A549 (cell line): ENCODE results near the gene IFI6.

ENCODE experiments used
- CEBPB ChIP-seq, 2 experiments: fragments of >200 bp in 1 of 2; sonication (Bioruptor Twin) in 1 of 2; formaldehyde crosslinking in 1 of 2; IDR thresholded peaks; 2 replicates each; pipeline ENCODE4 v1.6.1; 2012 to 2016
- ESRRA ChIP-seq: fragments of 150-350 bp; IDR thresholded peaks from 2 replicates; pipeline ENCODE4 v1.6.1; 2014; ENCODE audit warnings: mild to moderate bottlenecking, low read length, borderline replicate concordance
- JUNB ChIP-seq: fragments of >200 bp; sonication (Bioruptor Twin); formaldehyde crosslinking; IDR thresholded peaks from 2 replicates; pipeline ENCODE4 v1.6.1; 2016
- KDM1A ChIP-seq: fragments of 200-600 bp; sonication (generic); IDR thresholded peaks from 2 replicates; pipeline ENCODE4 v1.6.1; 2016; ENCODE audit warnings: low read depth, mild to moderate bottlenecking
- PHF8 ChIP-seq: fragments of 200-600 bp; sonication (generic); IDR thresholded peaks from 2 replicates; pipeline ENCODE4 v1.6.1; 2016; ENCODE audit warnings: low read depth, mild to moderate bottlenecking, antibody characterized with exemption, moderate library complexity, borderline replicate concordance
- POLR2A ChIP-seq: IDR thresholded peaks from 2 replicates; pipeline ENCODE4 v1.6.1; 2012; ENCODE audit warnings: mild to moderate bottlenecking, low read length
- RAD21 ChIP-seq, 2 experiments: fragments of >200 bp in 1 of 2; sonication (Bioruptor Twin) in 1 of 2; formaldehyde crosslinking in 1 of 2; IDR thresholded peaks in 1 of 2; conservative IDR thresholded peaks in 1 of 2; 2 replicates in 1 of 2; 3 replicates in 1 of 2; pipeline ENCODE4 v1.6.1; 2012 to 2018; ENCODE audit warnings: inconsistent platforms in 1 of 2
- TF ChIP-seq, protein P1 (sequence below): fragments of >200 bp; sonication (Bioruptor Twin); formaldehyde crosslinking; IDR thresholded peaks from 3 replicates; pipeline ENCODE4 v1.5.1; 2016
- TF ChIP-seq, protein P2 (sequence below): fragments of 150-350 bp; IDR thresholded peaks from 2 replicates; pipeline ENCODE4 v1.6.1; 2014; ENCODE audit warnings: low read depth, mild to moderate bottlenecking, low read length
- TF ChIP-seq, protein P3 (sequence below): IDR thresholded peaks from 2 replicates; pipeline ENCODE4 v1.6.1; 2012

DNA sequence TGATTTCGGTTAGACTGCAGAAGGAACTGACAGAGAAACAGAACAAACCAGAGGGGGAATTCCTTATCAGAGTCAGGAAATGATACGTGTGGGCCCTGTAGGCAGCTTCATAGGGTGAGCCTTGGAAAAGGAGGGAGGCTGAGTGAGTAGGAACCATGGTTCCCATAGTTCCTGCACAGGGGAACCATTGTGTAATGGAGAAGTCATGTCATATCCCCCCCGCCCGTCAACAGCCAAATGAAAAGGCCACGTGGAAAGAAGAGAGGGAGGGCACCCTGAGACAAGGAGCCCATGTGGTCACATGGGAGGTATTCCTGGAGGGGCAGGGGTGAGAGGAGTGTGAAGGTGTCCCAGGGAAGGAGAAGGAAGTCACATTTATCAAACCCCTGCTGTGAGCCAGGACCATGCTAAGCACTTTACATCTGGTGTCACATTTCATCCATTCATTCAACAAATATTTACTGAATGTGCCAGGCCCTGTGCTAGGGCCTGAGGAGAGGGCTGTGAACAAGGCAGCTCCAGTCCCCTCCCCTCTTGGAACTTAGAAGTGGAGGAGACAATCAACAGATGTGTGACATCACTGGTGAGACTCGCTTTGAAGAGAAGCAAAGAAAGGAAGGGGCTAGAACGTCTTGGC lies 21.3 kb downstream of the IFI6 start:
- no peak for TF ChIP-seq KDM1A
- TF ChIP-seq POLR2A, result no peak
- TF ChIP-seq, protein P1, sequence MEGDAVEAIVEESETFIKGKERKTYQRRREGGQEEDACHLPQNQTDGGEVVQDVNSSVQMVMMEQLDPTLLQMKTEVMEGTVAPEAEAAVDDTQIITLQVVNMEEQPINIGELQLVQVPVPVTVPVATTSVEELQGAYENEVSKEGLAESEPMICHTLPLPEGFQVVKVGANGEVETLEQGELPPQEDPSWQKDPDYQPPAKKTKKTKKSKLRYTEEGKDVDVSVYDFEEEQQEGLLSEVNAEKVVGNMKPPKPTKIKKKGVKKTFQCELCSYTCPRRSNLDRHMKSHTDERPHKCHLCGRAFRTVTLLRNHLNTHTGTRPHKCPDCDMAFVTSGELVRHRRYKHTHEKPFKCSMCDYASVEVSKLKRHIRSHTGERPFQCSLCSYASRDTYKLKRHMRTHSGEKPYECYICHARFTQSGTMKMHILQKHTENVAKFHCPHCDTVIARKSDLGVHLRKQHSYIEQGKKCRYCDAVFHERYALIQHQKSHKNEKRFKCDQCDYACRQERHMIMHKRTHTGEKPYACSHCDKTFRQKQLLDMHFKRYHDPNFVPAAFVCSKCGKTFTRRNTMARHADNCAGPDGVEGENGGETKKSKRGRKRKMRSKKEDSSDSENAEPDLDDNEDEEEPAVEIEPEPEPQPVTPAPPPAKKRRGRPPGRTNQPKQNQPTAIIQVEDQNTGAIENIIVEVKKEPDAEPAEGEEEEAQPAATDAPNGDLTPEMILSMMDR, result no peak
- TF ChIP-seq CEBPB (IDR thresholded peaks at IDR 0.05), result no peak
- TF ChIP-seq JUNB, result no peak
- TF ChIP-seq ESRRA, result no peak
- TF ChIP-seq, protein P2, sequence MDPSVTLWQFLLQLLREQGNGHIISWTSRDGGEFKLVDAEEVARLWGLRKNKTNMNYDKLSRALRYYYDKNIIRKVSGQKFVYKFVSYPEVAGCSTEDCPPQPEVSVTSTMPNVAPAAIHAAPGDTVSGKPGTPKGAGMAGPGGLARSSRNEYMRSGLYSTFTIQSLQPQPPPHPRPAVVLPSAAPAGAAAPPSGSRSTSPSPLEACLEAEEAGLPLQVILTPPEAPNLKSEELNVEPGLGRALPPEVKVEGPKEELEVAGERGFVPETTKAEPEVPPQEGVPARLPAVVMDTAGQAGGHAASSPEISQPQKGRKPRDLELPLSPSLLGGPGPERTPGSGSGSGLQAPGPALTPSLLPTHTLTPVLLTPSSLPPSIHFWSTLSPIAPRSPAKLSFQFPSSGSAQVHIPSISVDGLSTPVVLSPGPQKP, result no peak
- no peak for TF ChIP-seq PHF8
- TF ChIP-seq, protein P3, sequence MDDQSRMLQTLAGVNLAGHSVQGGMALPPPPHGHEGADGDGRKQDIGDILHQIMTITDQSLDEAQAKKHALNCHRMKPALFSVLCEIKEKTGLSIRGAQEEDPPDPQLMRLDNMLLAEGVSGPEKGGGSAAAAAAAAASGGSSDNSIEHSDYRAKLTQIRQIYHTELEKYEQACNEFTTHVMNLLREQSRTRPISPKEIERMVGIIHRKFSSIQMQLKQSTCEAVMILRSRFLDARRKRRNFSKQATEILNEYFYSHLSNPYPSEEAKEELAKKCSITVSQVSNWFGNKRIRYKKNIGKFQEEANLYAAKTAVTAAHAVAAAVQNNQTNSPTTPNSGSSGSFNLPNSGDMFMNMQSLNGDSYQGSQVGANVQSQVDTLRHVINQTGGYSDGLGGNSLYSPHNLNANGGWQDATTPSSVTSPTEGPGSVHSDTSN, result no peak
- no peak for TF ChIP-seq RAD21 (conservative IDR thresholded peaks at IDR 0.05 in 1 of 2, IDR thresholded peaks at IDR 0.05 in 1 of 2)
